Suppressor macrophage treated with lipopolysaccharide for 4 hours (primary cell): ENCODE measurements around the gene DPF3.

ENCODE experiments used
- DNase-seq: peaks from one replicate; pipeline ENCODE4 v3.0.0-alpha.2; 2020

Gene DPF3

DNA sequence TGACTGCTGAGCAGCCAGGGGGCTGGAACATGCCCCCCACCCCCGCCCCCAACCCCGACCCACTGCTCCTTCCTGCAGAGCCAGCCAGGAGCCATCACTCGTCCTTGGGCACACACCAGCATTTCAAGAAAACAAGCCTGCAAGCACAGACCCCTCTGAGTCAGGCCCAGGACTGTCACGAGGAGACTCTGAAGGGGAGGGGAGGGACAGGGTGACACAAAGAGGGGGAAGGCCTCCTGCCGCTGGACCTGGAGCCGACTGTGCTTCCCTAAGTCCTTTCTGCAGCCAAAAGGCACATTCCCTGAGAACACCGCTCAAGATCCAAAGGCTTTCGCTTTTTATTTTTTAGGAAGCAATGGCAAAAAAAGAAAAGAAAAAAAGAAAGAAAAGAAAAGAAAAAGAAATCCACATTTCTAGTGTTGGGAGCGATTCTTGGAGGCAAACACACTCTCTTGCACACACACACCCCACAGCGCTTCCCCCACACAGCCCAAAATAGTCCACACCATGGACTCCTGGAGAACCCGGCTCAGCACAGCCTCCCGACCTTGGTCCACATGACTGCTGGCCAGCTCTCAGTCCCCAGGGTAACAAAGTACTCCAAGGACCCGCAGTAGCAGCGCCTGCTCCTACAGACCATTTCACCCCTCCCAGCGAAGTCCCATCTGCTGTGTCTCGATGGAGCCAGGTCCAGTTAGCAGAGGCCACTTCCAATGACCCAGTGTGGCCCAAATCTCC, 101.7 kb downstream of the DPF3 start:
- DNase-seq = no peak

DNA sequence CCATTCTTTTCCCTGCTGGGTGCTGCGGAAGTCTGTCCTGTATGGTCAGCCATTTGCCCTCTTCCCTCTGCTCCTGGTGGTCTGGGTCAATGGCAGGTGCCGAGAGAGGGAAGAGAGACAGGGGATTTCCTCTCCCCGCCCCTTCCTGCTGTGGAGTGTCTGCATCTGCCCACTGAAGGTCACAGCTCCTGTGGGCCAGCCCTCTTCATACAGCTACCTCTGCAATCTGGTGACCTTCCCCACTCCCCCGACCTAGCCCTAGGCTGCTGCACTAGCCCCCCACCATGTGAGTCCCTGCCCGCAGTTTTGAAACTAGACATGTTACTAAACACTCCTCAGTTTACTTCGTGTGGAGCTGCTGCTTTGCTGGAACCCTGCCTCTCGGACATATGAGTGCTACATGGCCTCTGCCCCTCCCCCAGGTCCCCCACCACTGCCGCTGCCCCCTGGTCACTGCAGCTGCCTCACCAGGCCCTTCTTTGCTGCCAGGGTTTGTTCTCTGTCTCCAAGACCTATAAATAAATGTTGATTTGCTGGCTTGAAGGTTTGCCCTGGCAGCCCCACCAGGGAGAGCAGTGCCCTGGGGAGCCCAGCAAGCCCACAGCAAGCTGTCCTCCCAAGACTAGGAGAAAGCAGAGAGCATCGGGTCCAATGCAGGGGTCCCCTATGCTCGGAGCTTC, 102.9 kb downstream of the DPF3 start:
- DNase-seq = no peak

DNA sequence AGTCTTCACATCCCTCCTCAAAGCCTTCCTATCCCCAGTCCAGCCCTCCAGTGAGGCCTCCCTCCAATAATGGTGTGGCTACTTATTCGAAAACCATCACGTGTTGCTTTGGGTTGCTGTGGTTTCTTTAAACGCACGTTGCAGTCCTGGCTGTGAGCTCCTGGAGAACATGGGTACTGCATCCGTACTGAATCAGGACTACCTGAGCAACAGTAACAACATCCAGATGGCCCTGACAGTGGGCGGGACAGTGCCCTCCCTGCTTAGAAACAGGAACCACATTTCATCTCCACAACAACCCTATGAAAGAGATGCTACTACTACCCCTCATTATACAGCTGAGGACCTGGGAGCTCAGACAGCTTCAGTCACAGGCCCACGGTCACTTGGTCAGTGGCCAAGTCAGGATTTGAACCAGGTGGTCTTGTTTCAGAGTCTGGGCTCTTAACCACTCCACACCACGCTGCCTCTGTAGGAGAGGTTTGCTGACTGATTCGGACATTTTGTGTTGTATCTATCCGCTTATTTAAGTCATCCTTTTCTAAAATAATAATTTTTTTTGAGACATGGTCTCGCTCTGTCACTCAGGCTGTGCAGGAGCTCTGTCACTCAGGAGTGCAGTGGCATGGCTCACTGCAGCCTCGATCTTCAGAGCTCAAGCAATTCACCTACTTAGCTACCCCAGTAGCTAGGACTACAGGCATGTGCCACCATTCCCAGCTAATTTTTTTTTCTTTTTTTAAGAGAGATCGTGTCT, 104.8 kb downstream of the DPF3 start:
- DNase-seq = no peak

DNA sequence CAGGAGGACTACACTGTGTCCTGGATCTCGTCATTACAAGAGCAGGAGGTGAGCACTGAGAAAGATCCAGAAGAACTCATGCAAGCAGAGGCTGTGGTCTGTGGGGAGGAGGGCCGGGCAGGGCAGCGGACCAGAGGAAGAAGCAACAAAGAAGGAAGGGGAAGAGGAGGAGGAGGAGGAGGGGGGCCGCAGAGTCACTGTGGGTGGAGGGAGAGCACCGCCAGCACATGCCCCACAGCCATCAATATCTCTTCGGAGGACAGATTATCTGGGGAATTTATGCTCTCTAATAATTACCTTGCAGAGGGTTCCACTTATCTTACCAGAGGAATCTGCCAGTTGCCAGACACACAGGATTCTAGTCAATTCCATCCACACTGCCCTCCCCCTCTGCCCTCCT, 105.6 kb downstream of the DPF3 start:
- no peak for DNase-seq

DNA sequence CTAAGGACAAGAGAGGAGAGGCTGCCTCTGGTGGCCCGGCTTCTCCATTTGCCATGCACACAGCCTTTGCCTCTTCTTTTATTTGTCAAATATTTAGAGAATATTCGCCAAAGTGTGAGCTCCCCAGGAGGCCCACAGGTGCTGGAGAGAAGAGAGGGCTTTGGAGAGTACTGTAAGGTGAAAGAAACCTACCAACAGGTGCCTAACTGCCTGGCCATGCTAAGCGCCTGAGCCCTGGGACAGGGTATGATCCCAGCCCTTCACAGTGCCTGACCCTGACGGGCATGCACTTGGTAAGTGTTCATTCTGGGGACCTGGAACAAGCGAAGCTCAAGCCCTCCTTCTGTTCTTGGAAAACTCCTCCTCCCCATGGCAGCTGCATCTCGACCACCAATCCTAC, 106.1 kb downstream of the DPF3 start:
- DNase-seq = no peak

GRCh38 chr14:72786378-72787350, 107.2 kb downstream of the DPF3 start:
- no peak for DNase-seq

DNA sequence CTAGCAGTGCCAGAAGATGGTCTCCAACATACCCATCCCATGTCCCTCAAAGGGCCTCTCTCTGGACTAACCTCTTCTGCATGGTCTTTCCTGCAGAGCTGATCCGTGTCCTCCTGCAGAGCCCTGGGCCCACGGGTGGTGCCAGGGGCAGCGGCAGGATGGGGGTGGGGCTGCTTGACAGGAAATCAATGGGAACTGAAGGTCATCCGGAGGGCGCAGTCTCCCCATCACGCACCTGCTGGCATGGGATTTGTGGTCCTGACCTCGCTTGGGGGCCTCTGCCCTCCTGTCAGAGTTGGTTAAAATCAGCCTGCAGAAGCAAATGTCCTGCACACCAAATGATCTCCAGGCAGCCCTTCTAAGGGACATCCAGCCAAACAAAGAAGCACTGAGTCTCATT, 110.2 kb downstream of the DPF3 start:
- DNase-seq = no peak

DNA sequence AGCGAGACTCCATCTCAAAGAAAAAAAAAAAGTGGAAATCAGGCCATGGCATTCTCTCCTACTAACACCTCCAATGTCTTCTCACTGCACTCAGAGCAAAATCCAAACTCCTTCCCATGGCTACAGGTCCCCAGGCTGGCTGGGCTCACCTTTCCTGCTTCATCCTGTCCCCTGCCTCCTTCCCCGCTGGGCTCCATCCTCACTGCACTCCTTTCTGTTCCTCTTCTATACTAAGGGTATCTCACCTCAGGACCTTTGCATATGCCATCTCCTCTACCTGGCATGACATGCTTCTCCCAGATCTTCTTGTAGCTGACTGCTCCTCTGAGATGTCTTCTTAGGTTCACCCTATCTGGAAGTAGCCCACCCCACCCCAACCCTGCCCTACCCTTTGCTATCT, 111.1 kb downstream of the DPF3 start:
- DNase-seq = no peak

GRCh38 chr14:72781561-72782508, 112.1 kb downstream of the DPF3 start:
- DNase-seq = no peak

DNA sequence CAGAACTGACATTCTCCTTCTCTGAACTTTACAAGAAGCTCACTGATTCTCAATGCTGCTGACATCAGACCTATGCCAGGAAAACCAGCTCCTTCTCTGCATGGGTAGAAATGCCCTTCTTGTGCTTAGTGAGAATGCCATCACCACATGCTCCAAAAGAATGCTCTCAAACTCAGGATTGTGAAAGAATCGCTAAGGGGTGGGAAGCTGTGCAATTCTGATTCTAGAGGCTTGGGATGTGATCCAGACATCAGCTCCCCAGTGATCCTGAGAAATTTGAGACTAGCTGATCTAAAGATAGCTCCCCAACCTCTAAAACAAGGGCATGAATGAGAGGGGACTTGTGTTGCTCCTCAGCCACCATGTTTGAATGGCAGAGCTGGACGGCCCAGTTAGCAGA, 113.2 kb downstream of the DPF3 start:
- DNase-seq = no peak

GRCh38 chr14:72779679-72780078, 114.2 kb downstream of the DPF3 start:
- no peak for DNase-seq

DNA sequence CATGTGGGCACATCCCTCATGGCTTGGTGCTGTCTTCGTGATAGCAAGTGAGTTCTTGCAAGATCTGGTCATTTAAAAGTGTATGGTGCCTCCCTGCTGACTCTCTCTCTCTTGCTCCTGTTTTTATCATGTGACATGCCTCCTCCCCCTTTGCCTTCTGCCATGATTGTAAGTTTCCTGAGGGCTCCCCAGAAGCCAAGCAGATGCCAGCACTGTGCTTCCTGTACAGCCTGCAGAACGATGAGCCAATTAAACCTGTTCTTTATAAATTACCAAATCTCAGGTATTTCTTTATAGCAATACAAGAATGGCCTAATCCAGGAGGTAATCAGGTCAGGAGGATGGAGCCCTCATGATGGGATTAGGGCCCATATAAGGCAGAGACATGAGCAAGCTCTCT, 116.3 kb downstream of the DPF3 start:
- no peak for DNase-seq

DNA sequence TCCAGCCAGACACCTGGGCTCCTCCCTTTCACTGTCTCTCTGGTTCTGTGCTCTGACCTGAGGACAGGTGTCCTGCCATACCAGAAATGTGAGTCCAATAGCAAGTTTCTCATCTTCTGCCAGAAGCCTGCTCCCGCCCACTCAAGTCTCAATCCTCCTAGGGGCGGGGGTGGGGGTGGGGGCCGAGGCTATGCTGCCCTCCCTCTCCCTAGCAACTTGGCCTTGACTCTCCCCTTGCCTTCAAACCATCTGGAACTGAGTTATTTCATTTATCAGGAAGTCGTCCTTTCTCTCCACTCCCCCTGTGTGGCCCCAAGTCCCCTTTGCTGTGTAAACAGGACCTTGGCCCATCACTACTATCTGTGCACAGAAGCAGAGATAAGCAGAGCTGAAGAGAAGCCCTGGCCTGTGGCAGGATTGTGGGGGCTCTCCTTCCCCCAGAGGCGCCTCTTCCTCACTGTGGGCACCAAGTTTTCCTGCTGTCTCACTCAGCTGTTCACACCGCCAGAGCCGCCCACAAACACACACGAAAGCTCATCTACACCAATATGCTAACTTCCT, 117.1 kb downstream of the DPF3 start:
- DNase-seq = no peak

- DNase-seq = no peak
Observed at GRCh38 chr14:72775923-72776554, 117.9 kb downstream of the DPF3 start.

GRCh38 chr14:72774894-72775620, 118.8 kb downstream of the DPF3 start:
- DNase-seq = no peak

DNA sequence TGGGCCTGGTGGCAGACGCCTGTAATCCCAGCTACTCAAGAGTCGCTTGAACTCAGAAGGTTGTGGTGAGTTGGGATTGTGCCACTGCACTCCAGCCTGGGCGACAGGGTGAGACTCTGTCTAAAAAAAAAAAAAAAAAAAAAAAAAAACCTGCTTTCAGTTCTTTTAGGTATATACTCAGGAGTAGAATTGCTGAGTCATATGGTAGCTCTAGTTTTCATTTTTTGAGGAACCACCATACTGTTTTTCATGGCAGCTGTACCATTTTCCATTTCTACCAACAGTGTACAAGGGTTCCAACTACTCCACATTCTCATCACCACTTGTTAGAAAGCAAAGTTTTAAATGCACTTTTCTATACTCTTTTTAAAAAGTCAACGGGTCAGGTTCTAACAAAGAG, 119.8 kb downstream of the DPF3 start:
- DNase-seq = no peak

DNA sequence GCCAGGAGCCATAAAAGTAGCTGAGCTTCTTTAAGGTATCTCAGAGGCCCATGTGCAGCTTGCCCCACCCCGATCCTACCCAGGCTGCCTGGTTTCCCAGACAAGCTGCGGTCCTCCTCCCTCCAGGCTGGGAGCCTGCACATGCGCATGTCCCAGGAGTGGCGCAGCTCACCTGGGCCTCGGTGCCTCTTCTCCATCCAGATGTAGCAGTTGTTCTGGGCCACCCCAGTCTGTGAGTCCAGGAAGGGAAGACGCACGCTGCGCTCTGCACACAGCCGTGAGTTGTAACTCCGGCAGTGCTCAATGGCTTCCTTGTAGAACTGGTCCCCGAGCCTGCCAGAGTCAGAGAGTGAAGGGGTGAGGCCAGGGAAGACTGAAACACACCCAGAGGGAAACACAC, 122.3 kb downstream of the DPF3 start:
- no peak for DNase-seq

- DNase-seq = no peak
Observed at GRCh38 chr14:72766296-72766695, 127.6 kb downstream of the DPF3 start.

DNA sequence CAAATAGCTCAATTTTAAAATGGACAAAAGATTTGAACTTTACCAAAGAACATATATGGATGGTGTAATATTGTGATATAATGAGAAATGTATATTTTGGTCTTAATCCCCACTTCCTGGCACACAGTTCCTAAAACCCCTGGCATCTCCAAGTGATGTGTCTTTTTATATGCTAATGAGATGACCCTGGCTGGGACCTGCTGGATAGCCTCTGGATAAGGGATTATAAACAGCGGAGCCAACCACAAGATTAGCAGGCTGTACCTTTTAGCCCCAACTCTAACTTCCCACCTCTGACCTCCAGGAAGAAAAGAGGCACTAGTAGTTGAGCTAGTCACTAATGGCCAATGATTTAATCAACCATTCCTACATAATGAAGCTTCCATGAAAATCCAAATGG, 130.0 kb downstream of the DPF3 start:
- DNase-seq = no peak

DNA sequence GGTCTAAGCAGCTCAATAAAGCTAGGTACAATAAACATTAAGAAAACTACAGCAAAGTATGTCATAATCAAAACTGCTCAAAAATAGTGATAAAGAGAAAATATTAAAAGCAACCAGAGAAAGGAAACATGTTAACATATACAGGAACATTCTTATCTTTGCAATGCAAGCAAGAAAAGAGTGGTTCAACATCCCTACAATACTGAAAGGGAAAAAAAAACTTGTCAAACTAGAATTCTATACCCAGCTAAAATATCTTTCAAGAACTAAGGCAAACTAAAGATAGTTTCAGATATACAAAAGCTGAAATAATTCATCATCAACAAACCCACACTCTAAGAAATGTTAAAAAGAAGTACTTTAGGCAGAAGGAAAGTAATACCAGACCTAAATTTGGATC, 134.2 kb downstream of the DPF3 start:
- DNase-seq = no peak
